GM12801 (cell line): ENCODE data around the gene AK4.

ENCODE experiments used
- CTCF ChIP-seq: IDR thresholded peaks from one replicate; pipeline ENCODE4 v1.5.1; 2011; ENCODE audit warnings: control low read depth; ENCODE audit not compliant: insufficient read length; ENCODE audit errors: extremely low read depth

Gene AK4

DNA sequence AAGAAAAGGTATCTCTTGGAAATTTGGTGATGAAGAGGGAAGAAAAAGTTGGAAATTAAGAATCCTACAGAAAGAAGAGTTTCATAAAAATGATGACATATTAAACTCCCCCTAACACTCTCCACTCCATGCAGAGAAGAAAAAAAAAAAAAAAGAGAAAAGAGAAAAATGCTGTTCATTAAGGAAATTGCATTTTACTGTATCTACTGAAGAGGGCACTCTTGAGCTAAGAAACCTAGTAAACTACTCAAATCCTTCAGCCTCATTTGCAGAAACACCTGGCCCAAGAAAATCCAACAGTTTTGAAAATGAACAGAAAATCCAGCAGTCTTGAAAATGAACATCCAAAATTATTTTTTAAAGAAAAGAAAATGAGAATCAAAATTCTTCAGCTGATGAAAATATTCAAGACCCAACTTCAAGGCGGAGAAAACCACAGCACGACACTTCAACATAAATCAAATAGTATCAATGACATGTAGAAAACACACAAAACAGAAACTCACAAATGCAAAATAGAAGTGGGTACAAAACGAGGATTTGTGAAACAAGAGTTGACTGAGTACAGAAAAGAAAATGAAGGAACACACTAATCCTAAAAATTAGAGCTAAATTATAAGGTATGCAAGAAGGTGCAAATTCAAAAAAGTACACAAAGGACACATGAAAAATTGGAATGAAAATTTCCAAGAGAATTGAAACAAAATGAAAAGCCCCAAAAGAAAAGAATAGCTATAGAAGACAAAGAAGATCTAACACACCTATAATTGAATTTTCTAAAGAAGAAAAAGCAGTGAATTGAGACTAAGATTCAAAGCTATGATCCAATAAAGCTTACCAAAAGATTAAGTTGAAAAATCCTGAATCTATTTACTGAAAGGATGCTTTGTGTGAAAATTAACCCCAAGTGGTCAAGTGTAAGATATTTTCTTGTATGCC is 88.1 kb downstream of the AK4 start:
- TF ChIP-seq CTCF: no peak

DNA sequence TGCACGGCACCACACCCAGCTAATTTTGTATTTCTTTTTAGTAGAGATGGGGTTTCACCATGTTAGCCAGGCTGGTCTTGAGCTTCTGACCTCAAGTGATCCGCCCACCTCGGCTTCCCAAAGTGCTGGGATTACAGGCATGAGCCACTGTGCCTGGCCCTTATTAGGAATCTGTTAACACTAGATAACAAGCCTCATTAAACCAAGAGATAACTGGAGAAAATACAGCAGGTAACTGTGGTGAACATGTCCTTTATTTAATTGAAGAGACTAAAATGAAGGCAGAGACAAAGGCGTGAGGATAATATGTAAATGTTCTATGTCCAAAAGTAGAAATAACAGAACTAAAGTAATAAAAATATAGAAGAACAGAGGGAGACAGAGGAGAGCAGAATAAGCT is 89.5 kb downstream of the AK4 start:
- TF ChIP-seq CTCF: no peak

GRCh38 chr1:65238010-65238409 is 90.0 kb downstream of the AK4 start:
- TF ChIP-seq CTCF: no peak

DNA sequence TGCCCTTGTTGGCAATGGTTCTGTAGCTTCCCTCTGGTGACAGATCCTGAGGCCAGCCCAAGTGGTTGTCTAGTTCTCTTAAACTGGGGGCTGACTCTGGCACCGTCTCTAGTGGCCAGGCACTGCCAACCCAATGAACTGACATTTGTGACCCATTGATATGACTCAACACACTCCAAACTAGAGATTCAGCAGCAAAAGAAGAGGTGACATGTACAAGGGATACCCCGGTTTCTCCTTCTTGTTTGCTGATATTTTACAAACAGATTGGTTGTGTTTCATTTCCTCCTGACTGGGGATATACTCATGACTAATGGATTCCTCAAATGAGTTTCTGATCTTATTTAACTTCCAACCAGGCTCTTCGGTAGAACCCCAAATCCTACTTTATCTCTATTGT is 95.5 kb downstream of the AK4 start:
- TF ChIP-seq CTCF: no peak

GRCh38 chr1:65245295-65245694 is 97.3 kb downstream of the AK4 start:
- no peak for TF ChIP-seq CTCF

DNA sequence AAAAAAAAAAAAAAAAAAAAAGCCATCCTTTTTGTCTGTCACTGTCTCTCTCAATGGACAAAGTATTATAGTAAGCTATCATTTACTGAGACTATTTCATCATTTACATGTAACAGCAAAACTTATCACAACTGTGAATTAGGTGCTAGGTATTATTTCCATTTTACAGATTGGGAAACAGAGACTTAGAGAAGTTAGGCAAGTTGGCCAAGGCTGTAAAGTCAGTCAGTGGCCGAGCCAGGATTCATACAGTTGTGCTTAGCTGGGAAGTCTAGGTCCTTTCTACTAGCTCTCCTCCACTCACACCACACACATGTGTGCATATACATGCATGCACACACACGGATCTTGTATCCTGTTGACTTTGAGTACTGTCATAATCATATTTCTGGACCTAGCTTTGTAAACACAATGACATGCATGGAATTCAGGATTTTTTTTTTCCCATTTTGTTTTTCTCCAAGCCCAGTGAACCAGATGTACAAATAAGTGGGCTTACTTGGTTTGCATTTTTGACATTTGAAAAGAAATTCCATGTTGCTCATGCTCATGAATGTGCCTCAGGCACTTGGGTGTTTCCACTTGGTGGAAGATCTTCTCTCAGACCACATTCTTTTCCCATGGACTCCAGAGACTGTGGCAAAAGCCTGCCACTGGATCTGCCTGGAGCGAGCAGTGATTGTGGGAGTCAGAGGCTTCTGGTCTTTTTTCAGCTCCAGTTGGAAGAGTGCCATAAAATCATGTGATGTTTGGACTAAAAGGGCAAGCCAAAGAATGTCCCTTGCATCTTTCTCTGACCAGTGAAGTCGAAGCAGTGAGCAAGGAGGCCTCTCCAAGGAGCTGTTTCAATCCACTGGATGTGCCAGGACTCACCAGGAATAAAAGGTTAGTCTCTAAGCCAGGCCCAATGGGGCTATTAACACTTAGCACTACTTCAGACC is 99.7 kb downstream of the AK4 start:
- TF ChIP-seq CTCF: no peak

GRCh38 chr1:65250826-65251225 is 102.8 kb downstream of the AK4 start:
- TF ChIP-seq CTCF: no peak
